GM21529 (cell line): ENCODE measurements around the gene HTR4.

Experiments used
- ATAC-seq: cut with Tn5 transposase; IDR thresholded peaks from one replicate; pipeline ENCODE4 v1.9.1; 2021; ENCODE audit not compliant: unreplicated experiment

Gene HTR4

DNA sequence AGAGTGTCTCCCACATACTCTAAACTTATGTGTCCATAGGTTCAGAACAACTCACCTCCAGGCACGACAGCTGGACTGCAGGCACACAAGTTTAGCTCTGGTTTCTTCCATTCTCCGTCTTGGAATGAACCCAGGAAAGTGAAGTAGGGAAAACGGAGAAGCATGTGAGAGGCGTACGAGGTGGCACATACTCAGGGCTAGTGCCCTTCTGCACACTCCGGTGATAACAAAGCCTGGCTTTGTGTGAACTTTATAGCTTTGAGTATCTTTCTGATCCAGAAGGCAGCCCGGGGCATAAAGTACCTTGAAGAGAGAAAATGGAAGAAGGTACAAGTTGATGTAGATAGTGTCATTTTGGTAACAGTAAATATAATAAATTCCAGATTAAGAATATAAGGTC lies 11.1 kb upstream of the HTR4 start:
- no peak for ATAC-seq

DNA sequence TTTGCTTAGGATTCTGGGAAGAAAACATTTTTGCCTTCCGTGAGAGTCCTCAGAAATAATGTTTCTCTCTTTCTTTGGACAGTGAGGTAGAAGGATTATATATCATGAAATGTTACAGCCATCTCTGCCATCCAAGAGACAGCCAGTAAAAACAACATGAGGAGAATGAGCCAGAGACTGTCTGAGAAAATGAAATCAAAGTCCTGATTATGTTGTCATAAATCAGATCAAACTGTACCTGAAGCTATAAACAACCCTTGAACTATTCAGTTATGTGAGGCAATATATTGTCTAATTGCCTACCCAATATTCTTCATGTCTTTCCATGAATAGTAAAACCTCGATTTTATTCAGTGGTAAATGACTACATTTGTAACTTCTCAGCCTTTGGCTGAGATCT lies 9.2 kb upstream of the HTR4 start:
- no peak for ATAC-seq

DNA sequence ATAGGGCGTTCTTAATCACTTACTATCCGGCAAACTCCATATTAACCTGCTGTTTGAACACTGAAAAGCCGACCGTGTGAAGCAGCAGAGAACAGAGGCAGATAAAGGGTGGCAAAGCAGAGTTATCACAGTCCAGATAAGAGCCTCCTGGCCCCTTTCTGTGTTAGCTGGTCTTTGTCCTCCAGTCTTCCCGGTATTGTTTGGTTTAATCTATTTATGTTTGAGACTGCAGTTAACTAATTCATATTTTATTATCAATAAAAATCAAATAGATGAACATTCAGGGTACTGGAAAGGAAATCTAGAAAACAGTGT lies 6.0 kb upstream of the HTR4 start:
- no peak for ATAC-seq

DNA sequence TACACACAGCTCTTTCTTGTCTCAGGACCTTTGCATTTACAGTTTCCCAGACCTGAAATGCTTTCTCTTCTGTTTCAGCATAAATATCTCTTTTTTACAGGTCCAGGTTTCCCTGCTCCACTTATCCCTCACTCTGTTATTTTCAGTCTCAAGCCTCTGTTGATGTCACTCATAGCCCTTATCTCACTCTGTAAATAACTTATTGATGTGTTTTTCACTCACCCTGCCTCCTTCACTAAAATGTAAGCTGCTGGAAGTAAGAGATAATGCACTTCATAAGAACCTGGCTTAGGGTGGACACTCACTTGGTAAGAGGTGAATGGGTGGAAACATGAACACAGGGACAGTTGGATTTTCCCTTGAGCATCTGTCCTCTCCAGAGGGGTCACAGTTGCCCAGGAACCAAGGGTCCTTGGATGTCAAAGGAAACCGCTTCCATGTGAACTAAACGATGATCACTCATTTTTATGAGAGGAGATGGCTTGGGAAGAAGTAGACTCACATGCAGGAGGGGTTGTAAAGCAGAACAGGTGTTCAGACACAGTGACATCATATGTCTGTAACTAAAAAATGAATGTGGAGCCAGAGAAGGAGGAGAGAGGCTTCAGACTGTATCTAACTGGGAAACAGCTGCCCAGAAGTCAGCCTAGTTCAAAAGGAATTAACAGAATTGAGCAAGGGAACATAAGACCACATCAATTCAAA lies 5.5 kb upstream of the HTR4 start:
- ATAC-seq: no peak

DNA sequence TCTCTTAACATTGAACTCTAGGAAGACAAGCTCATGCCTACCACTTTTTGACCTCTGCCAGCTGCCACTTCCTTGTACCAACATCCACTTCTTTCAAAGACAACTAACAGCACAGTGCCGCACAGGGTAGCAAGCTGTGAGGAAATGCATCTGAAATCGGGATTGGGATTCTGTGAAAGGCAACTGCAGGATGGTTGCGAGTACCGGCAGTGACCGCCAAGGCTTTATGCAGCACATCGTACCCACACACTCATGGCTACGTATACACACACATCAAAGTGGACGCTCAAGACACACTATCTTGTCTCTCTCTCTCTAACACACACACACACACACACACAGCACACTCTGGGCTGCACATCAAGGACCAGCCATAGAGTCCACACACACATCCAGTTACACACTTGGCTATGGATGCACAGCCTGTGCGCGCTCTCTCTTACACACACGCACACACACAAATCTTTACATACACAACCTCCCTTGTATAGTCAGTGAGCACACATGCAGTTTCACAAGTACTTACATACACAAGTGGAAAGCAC lies 964 bp downstream of the HTR4 start:
- no peak for ATAC-seq

DNA sequence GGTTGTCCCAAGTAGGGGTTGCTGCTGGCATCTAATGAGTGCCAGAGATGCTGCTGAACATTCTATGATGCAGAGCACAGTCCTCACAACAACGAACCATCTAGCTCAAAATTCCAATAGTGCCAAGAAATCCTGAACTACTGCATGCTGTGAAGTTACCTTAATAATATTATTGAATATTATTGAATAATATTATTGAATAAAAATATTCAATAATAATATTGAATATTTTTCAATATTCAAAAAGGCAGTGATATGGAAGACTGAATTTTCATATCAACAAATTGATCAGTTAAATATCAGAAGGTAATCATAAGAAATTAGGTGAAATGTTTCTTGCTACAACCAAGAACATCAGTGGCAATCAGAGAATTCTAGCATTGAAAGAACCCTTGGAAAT lies 2.8 kb downstream of the HTR4 start:
- no peak for ATAC-seq

DNA sequence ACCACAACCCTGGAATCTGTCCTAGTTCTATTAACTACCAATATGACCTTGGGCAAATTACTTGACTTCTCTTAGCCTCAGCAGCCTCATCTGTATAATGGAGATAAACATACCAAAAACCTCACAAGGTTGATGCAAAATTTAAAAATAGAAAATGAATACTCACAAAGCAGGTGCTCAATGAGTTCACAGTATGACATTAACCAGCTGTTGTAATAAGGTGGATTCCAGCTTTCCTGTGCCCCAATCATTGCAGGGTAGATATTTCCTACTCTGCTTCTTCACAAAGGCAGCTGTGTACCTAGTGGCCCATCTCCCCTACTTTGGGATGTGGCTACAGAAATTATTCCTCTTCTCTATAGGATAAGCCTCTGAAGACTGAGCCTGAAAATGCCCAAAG lies 8.8 kb downstream of the HTR4 start:
- ATAC-seq: no peak

DNA sequence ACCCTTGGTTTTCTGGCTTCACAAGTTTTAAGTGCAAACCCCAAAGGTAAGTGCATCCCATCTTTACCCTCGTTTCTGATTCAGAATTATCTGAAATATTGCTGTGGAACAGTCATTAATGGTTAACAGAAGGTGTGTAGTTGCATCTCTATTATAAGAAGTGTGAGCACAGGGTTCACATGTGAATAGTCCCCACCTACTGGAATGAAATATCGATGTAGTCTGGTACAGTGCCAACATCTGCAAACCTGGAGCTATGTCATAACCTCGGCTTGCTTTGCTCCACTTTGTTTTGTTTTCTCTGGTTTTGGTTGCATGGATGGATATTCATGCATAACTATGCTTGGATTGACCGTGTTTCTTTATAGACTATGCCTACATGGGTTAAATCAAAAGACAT lies 12.6 kb downstream of the HTR4 start:
- no peak for ATAC-seq

DNA sequence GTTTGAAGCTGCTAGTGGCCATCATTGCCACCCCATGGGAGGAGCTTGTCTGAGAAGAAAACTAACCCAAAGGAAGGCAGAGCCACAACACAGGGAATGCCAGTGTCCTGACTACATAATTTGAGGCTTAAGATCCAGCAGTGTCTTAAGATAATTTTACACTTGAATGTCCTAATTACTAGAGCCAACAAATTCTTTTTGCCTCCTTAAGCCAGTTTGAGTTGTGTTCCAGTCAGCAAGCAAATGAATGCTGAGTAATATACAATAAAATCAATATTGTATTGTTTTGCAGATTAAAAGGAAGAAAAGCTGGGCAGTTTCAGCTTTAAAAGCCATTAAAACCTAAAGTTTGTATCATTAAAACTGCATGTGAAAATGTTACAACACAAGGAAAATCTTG lies 13.9 kb downstream of the HTR4 start:
- ATAC-seq: no peak

DNA sequence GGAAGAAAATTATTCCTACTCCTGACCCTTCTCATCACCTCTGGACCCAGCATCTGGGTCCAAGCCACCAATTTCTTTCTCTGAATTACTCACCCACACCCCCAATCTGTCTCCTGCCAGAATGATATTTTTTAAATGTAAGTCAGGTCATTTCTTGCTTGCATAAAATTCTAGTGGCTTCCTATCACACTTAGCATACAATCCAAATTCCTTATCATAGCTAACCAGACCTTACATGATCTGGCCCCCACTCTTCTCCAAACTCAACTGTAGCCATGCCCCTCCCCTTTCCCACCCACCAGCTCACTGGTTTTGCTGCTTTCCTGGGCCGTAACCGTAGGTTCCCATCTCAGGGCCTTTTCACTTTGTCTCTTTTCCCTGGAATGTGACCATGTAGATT lies 15.2 kb downstream of the HTR4 start:
- ATAC-seq: no peak

DNA sequence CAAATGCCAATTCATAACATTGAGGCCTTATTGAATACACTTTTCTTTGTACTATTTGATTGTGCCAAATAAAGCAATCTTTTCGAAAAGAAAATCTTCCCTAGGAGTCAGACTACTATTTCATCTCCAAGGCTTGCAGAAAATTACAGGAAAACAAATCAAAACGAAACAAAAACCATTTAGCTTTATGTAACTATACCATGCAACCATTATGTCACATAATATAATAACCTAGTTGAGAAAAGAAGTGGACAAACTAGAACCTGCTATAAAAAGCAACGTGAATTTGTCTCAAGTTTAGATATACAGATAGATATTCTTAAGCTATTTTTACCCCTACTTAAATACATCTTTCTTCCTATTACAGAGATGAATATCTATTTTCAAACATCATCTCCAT lies 18.0 kb downstream of the HTR4 start:
- ATAC-seq: no peak

DNA sequence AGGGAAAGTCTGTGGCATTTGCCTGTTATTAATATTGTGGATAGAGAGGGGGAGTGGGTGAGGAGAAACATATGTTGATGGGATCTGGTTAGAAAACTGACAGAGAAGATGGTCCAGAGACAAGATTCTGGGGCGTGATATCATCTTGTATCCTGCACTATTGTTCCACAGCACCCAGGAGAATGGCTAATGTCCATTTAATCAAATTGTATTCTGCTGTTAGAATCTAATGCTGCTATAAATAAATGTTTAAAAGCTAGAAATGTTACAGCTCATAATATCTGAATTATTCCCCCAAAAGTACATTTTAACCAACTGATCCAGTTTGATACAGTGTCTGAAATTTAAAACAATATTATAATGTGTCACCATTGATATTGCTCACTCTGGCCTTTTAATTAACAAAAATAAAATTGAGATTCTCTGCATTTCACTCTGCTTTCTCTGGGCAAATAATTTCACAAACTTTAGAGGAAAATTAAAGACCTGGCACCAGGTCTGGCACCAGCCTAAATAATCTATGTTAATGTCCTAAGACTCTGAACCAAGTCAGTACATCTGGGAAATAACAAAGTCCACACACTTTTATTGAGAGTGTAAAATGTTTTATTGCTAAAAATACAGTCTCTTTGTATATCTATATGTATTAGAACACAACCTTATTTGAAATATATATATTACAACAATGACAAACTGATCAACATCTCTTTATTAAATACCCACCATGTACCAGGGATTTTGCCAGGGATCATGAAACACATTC lies 18.8 kb downstream of the HTR4 start:
- ATAC-seq: no peak

DNA sequence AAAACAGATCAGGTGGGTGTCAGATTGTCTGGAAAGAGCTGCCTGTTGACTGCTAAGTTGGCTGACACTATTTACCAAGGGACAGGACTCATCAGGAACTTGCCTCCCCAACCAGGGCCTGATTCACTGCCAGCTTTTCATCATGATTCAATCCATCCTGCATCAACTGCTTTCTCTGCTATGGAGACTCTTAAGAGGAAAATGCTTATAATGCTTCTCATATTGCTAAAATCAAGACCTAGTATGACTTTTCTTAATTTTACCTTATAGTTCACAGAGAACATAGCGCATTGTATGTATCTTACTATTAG lies 21.3 kb downstream of the HTR4 start:
- ATAC-seq: no peak

DNA sequence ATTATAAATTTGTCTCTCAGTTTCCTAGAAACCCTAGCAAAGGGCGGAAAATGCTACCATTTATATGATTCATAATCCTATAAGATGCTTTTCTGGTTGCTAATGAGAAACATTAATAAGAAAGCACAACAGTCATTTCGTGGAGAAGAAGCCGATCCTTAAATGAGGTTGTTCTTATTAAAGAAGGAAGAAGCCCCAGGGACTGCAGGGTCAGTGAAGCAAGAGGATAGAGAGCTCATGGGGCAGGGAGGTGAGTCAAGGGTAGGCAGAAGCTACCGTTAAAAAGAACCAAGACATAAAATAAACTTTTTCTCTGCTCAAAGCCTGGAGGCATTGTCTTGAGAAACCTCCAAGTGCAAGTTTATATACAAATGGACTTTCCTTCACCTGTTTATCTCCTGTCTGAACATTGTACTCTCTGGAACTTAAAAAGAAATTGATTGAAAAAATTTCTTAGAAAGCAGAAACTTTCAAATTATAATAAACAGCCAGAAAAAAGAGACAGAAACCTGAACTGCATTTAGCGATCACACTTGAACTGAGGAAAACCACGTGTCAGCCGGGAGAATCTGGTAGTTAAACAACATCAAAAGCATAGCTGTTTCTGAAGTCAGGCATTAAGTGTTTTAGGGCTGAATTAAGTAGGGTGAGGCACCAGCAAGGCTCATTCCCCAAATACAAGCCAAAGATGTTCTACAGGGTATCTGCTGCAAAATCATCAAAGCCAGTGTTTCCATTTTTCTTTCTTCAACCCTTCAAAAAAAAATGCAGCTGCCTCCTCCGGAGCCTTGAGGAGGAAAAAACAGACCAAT lies 21.9 kb downstream of the HTR4 start:
- no peak for ATAC-seq

DNA sequence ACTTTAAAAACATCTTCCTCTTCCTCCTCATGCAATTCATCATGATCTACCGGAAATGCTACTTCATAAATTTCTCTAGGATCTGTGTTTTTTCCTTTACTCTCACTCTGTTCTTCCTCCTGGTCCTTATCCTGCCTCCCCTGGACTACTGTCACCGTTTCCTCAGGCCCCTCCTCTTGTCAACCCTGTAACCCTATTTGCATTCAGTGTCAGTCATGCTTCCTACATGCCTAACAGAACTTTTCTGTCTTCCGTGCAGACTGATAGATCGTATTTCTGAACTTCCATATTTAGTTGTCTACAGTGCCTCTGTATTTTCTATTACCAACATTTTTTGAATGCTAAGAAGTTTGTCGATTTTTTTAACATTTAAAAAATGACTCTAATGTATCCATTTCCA lies 27.3 kb downstream of the HTR4 start:
- no peak for ATAC-seq

DNA sequence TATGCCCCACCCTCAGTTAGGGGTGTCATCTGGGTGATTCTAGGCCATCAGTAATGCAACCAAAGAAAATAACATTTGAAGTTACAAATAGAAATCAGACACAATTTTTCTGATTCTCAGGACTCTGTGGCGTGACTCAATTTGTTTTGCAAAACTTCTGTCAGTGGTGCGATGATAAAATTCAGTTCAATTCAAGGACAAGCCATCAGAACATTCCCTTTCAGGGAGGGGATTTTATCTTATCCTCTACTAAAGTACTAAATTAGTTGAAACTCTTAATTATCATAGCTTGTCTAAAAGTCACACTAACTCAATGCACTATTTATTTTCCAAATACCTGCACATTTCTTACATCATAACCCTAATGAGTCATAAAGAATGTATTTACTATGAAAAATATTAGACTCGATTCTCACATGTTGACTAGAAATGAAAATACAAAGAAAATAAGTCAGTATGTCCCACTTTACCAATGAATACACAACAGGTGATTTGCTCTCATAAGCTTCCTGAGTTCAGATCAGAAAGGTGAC lies 28.2 kb downstream of the HTR4 start:
- ATAC-seq: no peak

DNA sequence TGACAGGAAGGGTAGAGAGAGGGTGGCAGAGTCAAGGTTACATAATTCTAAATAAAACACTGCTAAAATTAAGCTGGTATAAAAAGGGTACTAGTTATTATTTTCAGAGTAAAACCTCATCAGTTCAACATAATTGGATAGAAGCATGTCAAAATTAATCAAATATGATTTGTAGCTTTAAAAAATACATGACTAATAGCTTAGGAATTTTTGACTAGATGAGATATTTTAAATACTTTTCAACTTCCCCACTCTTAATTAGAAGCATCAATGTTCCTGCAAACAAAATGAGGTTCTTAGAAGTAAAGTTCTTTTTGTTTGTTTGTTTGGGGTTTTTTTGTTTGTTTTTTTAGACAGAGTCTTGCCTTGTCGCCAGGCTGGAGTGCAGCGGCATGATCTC lies 29.1 kb downstream of the HTR4 start:
- ATAC-seq: no peak

DNA sequence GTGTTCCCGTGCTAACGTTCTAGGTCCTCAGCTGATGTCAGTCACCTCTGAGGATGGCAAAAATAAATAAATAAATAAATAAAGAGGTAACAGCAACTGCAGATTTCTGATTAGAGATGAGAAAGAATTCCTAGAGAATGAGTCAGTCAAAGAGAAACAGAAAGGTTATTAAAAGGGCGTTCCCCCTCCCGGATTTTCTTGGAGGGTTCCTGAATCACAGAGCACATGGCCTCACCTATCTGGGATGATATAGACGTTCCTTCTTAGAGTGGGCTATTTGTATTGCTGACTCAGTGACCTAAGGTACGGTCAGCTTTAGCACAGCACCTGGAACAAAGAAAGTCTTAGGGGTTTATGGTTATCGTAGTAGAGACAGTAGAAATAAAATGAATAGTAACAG lies 30.6 kb downstream of the HTR4 start:
- no peak for ATAC-seq

DNA sequence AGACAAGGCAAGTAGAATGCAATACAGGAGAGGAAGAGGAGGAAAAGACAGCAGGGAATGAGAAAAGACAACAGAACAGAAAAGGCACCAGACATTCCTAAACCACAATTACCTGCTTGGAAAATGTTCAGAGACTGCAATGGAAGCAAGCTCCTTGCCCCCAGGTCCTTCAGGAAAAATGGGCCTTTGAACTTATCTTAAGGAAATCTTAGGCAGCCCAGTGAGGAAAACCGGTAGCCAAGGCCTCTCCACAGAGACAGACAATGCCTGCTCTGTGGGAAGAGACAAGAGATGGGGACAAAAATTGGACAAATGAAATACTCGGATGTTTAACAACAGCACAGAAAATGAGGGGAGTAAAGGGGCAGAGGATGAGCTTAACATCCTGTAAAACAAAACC lies 31.2 kb downstream of the HTR4 start:
- no peak for ATAC-seq

DNA sequence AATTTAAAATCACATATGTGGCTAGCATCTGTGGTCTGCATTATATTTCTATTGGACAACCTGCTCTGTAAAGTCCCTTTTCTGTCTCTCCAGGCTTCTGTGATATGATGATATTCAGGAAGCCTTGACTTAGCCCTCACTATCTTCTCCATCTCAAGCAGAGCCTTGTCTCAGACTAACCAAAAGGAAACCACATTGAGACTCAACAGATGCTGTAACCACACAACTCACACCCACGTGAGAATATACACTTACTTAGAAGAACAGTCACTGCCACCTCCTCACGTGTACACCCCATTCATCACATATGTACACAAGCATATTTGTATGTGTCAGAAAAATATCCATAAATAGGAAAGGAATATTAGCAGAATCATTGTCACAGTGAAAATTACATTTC lies 33.6 kb downstream of the HTR4 start:
- ATAC-seq: no peak

DNA sequence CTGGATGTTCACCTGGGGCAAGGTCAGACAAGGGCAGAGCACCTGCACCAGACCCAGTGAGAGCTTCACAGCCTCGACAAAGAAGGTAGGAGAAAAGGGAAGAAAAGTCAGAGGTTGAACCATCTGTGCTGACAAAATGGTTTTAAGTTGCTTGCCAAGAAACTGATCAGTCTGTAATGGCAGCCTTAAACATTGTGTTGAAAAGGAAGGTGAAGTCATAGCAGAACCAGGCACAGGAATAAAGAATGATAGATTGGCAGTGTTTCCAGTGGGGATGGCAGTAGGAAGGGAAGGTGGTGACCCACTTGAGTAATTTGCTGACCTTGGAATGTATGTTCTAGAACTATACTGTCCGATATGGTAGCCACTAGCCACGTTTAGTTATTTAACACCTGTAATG lies 34.2 kb downstream of the HTR4 start:
- ATAC-seq: no peak

DNA sequence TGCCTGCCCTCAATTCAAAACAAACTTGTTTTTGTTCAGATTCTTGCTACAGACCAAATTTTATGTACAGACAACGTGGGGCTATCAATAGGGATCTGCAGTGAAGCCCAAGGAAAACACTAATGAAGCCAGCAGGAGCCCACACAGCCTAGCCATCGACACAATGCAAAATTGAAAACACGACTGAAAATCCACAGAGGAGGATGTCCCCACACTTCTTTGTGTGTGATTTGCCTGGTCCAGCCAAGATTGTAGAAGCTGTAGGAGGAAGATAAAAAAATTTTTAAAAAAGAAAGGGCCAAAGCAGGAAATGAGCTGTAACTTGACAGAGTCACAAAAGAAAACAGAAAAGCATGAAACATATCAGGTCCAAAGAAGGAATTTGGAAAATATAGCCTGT lies 34.8 kb downstream of the HTR4 start:
- ATAC-seq: no peak
